ENCODE results near the gene CROCC.
"Not testable (repeated sequence)": the region's sequence is repeated elsewhere in the genome, so short reads cannot be mapped to it uniquely, and the experiment has no call there.

Gene CROCC

GRCh38 chr1:16913833-16914662, 7.7 kb upstream of the CROCC start:
- peak; percentile 39 to 100 (median 94) for DNase-seq

- peak in 3 of 51 donors; percentile 15 to 61 (median 24) for DNase-seq
Observed at GRCh38 chr1:16914928-16915626, 6.7 kb upstream of the CROCC start.

- DNase-seq: peak in 3 of 51 donors; percentile 35 to 47 (median 40)
Observed at GRCh38 chr1:16915627-16915973, 6.1 kb upstream of the CROCC start.

GRCh38 chr1:16916036-16916880, 5.5 kb upstream of the CROCC start:
- not testable (repeated sequence) for DNase-seq

- DNase-seq: no peak
Observed at GRCh38 chr1:16918371-16918770, 3.4 kb upstream of the CROCC start.

GRCh38 chr1:16918936-16919665, 2.6 kb upstream of the CROCC start:
- DNase-seq: not testable (repeated sequence)

- no peak for DNase-seq
Observed at GRCh38 chr1:16920951-16921350, 780 bp upstream of the CROCC start.

- DNase-seq: no peak
Observed at GRCh38 chr1:16922466-16922865, 735 bp downstream of the CROCC start.

GRCh38 chr1:16922885-16923431, 1.2 kb downstream of the CROCC start:
- DNase-seq: peak in 2 of 51 donors; percentile 32 to 35

- peak in 1 of 51 donors; percentile 13 for DNase-seq
Observed at GRCh38 chr1:16924216-16924918, 2.6 kb downstream of the CROCC start.

GRCh38 chr1:16924919-16925477, 3.3 kb downstream of the CROCC start:
- DNase-seq: no peak

- DNase-seq: peak in 5 of 51 donors; percentile 24 to 47 (median 40)
Observed at GRCh38 chr1:16925635-16926490, 4.1 kb downstream of the CROCC start.

- DNase-seq: peak in 28 of 51 donors; percentile 23 to 84 (median 42)
Observed at GRCh38 chr1:16926491-16927073, 4.9 kb downstream of the CROCC start.

GRCh38 chr1:16927256-16927655, 5.5 kb downstream of the CROCC start:
- DNase-seq: peak in 2 of 51 donors; percentile 33 to 35

GRCh38 chr1:16927711-16928485, 6.2 kb downstream of the CROCC start:
- DNase-seq: no peak

GRCh38 chr1:16929146-16930041, 7.7 kb downstream of the CROCC start:
- DNase-seq: not testable (repeated sequence)
